ENCODE measurements around the gene GAS6. TPM values are rescaled to one million over a fixed set of nuclear protein-coding genes. Genes with fewer than 3 reads are reported as not detected.

The GAS6 gene
- total RNA-seq, 1 donor, result 33.3 TPM

DNA sequence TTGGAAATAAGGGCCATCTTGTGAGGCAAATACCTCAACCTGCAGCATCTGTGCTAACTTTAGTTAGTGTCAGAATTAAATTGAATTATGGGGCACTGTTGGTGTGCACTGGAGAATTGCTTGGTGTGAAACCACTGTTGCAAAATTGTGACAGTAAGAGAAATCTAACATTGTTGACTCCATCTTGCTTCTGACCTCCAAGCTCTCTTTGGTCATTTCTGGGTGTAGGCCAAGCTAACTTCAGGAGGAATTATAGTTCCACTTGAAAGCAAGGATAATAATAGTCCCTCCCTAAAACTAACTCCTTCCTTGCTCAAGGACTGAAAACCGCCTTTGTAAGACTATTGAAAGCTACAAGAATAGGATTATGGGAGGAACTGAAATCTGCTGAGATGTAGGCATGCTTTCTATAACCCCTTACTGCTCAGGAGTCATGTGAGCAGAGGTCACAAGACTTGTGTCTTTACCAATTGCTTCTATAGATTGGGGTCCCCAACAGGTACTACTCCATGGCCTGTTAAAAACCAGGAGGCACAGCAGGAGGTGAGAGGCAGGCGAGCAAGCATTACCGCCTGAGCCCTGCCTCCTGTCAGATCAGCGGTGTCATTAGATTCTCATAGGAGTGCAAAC lies 24.9 kb upstream of the GAS6 start:
- H3K4me3 ChIP-seq (ENCODE audit: low read depth, low read length), result no peak overlapping the region
- TF ChIP-seq, protein P1, sequence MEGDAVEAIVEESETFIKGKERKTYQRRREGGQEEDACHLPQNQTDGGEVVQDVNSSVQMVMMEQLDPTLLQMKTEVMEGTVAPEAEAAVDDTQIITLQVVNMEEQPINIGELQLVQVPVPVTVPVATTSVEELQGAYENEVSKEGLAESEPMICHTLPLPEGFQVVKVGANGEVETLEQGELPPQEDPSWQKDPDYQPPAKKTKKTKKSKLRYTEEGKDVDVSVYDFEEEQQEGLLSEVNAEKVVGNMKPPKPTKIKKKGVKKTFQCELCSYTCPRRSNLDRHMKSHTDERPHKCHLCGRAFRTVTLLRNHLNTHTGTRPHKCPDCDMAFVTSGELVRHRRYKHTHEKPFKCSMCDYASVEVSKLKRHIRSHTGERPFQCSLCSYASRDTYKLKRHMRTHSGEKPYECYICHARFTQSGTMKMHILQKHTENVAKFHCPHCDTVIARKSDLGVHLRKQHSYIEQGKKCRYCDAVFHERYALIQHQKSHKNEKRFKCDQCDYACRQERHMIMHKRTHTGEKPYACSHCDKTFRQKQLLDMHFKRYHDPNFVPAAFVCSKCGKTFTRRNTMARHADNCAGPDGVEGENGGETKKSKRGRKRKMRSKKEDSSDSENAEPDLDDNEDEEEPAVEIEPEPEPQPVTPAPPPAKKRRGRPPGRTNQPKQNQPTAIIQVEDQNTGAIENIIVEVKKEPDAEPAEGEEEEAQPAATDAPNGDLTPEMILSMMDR (IDR thresholded peaks at IDR 0.05; ENCODE audit: insufficient read depth, low read length), result no peak
- DNase-seq (ENCODE audit: low read depth), result peak; percentile 60

DNA sequence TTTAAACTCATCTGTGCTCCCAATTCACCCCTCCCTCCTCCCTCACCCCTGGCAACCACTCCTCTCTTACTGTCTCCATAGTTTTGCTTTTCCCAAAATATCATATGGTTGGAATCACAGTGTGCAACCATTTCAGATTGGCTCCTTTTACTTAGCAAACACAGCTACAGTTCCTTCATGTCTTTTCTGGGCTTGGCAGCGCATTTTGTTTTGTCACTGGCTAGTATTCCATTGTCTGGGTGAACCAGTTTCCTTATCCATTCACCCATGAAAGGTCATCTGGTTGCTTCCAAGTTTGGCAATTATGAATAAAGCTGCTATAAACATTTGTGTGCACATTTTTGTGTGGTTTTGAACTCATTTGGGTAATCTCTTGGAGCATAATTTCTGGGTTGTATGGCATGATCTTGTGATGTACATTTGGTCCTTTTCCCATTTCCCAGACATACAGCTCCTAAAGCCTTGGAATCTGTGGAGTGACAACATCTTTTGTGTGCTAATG lies 23.9 kb upstream of the GAS6 start:
- no peak overlapping the region for H3K4me3 ChIP-seq (ENCODE audit: low read depth, low read length)
- TF ChIP-seq, protein P1 (IDR thresholded peaks at IDR 0.05; ENCODE audit: insufficient read depth, low read length), result no peak
- peak; percentile 97 for DNase-seq (ENCODE audit: low read depth)

DNA sequence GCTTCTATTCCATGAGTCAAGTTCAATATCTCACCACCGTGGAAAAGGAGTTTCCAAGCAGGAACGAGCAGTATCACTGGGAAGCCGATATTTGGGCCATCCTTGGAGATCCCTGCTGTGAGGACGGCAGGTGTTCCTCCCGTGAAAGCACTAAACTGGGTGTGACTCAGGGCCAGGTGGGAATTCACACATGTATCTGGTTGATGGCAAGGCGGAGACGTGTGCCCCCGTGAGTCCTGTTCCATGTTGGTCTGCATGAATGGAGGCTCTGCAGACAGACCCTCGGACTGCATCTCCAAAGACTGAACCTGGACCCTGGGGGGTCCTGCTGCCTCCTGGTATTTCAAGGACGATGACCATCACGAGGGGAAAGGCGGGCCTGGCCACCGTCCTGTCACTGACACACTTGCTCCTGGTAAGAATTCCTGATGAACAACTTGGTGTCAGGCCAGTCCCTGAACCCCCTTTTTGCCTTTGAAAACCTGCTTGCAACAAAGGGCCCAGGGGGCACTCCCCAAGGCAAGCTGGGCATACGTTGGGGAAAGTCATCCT lies 22.8 kb upstream of the GAS6 start:
- TF ChIP-seq, protein P1 (IDR thresholded peaks at IDR 0.05; ENCODE audit: insufficient read depth, low read length), result no peak
- H3K4me3 ChIP-seq (ENCODE audit: low read depth, low read length), result no peak overlapping the region
- DNase-seq (ENCODE audit: low read depth), result no peak

DNA sequence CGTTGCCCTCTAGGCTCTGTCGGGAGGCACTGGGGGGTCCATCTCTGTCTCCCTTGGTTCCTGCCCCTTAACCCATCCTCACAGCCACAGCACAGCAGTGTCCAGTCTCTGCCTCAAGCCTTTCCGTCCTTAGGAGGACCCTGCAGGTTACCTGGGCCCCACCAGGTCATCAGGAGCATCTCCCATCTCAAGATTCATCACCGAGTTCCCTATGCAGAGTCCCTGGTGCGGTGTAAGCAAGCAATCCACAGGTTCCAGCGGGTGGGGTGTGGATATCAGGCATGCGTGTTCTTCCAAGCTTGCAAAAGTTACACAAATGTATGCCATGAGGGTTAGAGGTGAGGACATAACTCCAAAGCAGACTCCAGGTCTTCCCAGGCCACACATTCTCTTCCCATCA lies 20.9 kb upstream of the GAS6 start:
- TF ChIP-seq, protein P1 (IDR thresholded peaks at IDR 0.05; ENCODE audit: insufficient read depth, low read length), result no peak
- H3K4me3 ChIP-seq (ENCODE audit: low read depth, low read length), result no peak overlapping the region
- no peak for DNase-seq (ENCODE audit: low read depth)

DNA sequence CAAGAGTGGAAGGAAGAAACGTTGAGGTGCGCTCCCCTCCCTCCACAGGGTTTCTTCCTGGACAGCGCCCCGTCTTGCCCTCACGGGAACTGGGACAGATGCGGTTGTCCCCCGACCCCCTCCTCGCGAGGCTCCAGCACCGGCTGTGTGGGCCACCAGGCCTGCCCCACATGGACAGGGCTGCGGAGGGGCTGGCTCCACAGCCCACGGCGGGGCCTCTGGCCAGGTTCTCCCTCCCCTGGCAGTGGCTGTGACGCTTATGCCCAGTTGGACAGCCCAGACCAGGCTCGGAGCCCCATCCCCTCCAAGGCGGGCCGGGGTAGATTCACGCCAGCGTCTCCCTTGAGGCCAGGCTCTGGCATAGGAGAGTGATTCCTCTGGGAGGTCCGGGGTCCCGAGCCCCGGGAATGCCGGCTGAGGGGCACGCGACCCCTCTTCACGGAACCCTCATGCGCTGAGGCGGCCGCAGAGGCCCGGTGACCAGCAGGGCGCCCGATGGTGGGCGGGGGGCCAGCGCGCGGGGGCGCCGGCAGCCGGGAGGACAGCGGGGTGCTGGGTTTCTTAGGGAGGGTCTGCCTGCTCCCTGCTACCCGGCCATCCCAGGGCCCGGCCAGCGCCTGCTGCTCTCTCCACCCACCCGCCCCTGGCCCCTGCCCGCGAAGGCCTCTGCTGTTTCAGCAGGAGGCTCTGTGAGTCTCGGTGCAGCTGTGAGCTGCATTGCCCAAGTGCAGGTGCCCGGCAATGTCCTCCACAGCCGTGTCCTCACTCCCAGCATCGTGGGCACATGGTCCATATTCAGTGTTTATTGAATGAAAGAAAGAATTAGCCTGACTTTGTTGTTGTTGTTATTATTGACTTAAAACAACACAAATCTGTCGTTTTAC lies 20.3 kb upstream of the GAS6 start:
- TF ChIP-seq, protein P1 (IDR thresholded peaks at IDR 0.05; ENCODE audit: insufficient read depth, low read length), result no peak
- no peak for DNase-seq (ENCODE audit: low read depth)

DNA sequence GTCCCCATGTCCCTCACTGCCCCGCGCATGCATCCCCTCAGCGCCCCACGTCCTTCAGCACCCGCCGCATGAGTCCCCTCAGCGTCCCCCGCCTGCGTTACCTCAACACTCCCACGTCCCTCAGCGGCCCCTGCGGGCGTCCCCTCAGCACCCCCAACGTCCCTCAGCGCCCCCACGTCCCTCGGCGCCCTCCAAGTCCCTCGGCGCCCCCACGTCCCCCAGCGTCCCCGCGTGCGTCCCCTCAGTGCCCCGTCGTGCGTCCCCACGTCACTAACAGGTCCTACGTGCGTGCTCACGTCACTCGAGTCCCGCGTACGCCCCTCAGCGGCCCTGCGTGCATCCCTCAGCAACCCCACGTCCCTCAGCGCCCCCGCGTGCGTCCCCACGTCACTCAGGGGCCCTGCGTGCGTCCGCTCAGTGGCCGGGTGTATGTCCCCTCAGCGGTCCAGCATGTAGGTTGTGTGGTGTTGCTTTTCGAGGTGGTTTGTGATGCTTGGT lies 19.5 kb upstream of the GAS6 start:
- DNase-seq (ENCODE audit: low read depth), result no peak
- H3K4me3 ChIP-seq (ENCODE audit: low read depth, low read length), result no peak overlapping the region
- TF ChIP-seq, protein P1 (IDR thresholded peaks at IDR 0.05; ENCODE audit: insufficient read depth, low read length), result no peak

More for the DNA sequence above, 20.3 kb upstream of the GAS6 start:
- H3K4me3 ChIP-seq (ENCODE audit: low read depth, low read length), result no peak overlapping the region
